GM21381 (cell line): ENCODE results near the gene CPT1A.

Experiments
- ATAC-seq: cut with Tn5 transposase; IDR thresholded peaks from one replicate; pipeline ENCODE4 v1.9.1; 2021; ENCODE audit warnings: mild to moderate bottlenecking, moderate library complexity; ENCODE audit not compliant: unreplicated experiment

CPT1A gene

GRCh38 chr11:68762481-68762880 is 79.2 kb downstream of the CPT1A start:
- ATAC-seq, result no peak

- ATAC-seq, result no peak
Measured at GRCh38 chr11:68761801-68762200, 79.9 kb downstream of the CPT1A start.

GRCh38 chr11:68759991-68760390 is 81.7 kb downstream of the CPT1A start:
- no peak for ATAC-seq

- no peak for ATAC-seq
Measured at GRCh38 chr11:68757711-68758110, 84.0 kb downstream of the CPT1A start.

GRCh38 chr11:68756171-68756766 is 85.4 kb downstream of the CPT1A start:
- no peak for ATAC-seq

GRCh38 chr11:68753300-68753699 is 88.4 kb downstream of the CPT1A start:
- no peak for ATAC-seq

GRCh38 chr11:68751331-68751856 is 90.3 kb downstream of the CPT1A start, which contains the start of gene TESMIN:
TESMIN (minus strand) TSS chr11:68751520; CDS start chr11:68750660, 860 bp downstream.
- ATAC-seq, result no peak

GRCh38 chr11:68751004-68751325 is 90.8 kb downstream of the CPT1A start:
- ATAC-seq, result no peak

- no peak for ATAC-seq
Measured at GRCh38 chr11:68750195-68751003, 91.3 kb downstream of the CPT1A start.

GRCh38 chr11:68749229-68750123 is 92.2 kb downstream of the CPT1A start:
- ATAC-seq, result no peak

GRCh38 chr11:68748061-68748460 is 93.7 kb downstream of the CPT1A start:
- no peak for ATAC-seq

GRCh38 chr11:68743539-68743938 is 98.2 kb downstream of the CPT1A start:
- ATAC-seq, result no peak

- no peak for ATAC-seq
Measured at GRCh38 chr11:68741463-68741862, 100.3 kb downstream of the CPT1A start.

GRCh38 chr11:68735646-68736045 is 106.1 kb downstream of the CPT1A start:
- no peak for ATAC-seq

GRCh38 chr11:68735125-68735524 is 106.6 kb downstream of the CPT1A start:
- ATAC-seq, result no peak

- ATAC-seq, result no peak
Measured at GRCh38 chr11:68734111-68734510, 107.6 kb downstream of the CPT1A start.

GRCh38 chr11:68727783-68728182 is 113.9 kb downstream of the CPT1A start:
- ATAC-seq, result no peak

- ATAC-seq, result no peak
Measured at GRCh38 chr11:68724293-68724692, 117.4 kb downstream of the CPT1A start.

GRCh38 chr11:68722143-68722542 is 119.6 kb downstream of the CPT1A start:
- no peak for ATAC-seq

- ATAC-seq, result no peak
Measured at GRCh38 chr11:68721075-68721474, 120.6 kb downstream of the CPT1A start.

- no peak for ATAC-seq
Measured at GRCh38 chr11:68715456-68716122, 126.1 kb downstream of the CPT1A start.
